Lower lobe of right lung (tissue), 2 donors: ENCODE measurements around the gene EVPL. TPM values are rescaled to one million over a fixed set of nuclear protein-coding genes. Genes with fewer than 3 reads are reported as not detected.

Experiments used
- ATAC-seq, 2 donors: fragments of 200-7000 bp; cut with Tn5 transposase; one replicate each; pipeline ENCODE4 v1.9.1; 2020 to 2022; ENCODE audit warnings: mild to moderate bottlenecking in 2 of 2, moderate library complexity in 2 of 2
- DNase-seq: peaks from one replicate; pipeline ENCODE4 v3.0.0-alpha.2; 2020
- H3K27ac ChIP-seq: fragments of 200-600 bp; one replicate; pipeline ENCODE4 v1.8.0; 2022
- H3K27me3 ChIP-seq: fragments of 200-600 bp; one replicate; pipeline ENCODE4 v1.8.0; 2022; ENCODE audit warnings: low read depth
- H3K36me3 ChIP-seq: fragments of 200-600 bp; one replicate; pipeline ENCODE4 v1.8.0; 2022; ENCODE audit warnings: mild to moderate bottlenecking
- H3K4me1 ChIP-seq: fragments of 200-600 bp; one replicate; pipeline ENCODE4 v1.8.0; 2022
- H3K4me3 ChIP-seq: fragments of 200-600 bp; one replicate; pipeline ENCODE4 v1.8.0; 2022; ENCODE audit warnings: mild to moderate bottlenecking
- H3K9me3 ChIP-seq: fragments of 200-600 bp; one replicate; pipeline ENCODE4 v1.8.0; 2022
- intact Hi-C: fragments of 100-400 bp; cut with DNase I; formaldehyde crosslinking; loops from one replicate; pipeline ENCODE4 v1.11.0; 2022
- total RNA-seq: library from RNA; stranded (reverse); fragmentation: NEBNext Ultra II Directional; extraction: Animal tissue kit (Norgen Biotek cat#: 25700); gene quantifications from one replicate; pipeline ENCODE4 v1.2.1, GENCODE V29; 2021
- TF ChIP-seq, protein P1 (sequence below): fragments of 200-600 bp; IDR thresholded peaks from one replicate; pipeline ENCODE4 v1.8.0; 2022; ENCODE audit warnings: antibody characterized with exemption, mild to moderate bottlenecking
- donor health status: DM: no; HTN: yes; CAD: no; lungs with severe emphysema.

Gene EVPL
- total RNA-seq, 1 donor from 2014 or later, result 36.8 TPM

DNA sequence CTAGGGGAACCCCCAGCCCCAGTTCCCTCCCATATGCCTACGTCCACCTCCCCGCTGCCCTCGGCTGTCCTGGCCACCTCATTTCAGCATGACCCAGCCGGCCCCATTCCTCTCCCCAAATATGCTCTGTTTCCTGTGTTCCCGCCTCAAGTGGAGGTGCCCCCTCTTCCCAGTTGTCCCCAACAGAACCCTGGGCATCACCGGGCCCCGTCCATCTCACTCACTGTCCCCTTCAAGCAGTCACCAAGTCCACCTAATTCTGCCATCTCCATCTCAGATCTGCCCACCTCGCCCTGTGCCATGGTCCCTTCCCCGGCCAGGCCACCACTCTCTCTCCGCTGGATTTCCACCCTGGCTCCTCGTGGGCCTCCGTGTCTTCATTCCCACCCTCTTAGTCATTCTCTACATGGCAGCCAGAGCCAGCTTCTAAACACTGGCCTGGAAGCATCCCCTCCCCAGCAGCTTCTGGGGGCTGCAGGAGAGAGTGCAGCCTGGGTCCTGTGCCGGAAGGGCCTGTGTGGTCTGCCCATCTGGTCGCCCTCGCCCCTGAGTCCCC lies 13.7 kb downstream of the EVPL start:
- Histone ChIP-seq H3K36me3 (peaks cover 40% of the 10 kb centered on the region), H3K27ac (no peak overlapping the region), H3K4me1 (peaks cover 10% of the 10 kb centered on the region), H3K4me3 (no peak overlapping the region), H3K27me3 (no peaks in the 10 kb centered on the region), H3K9me3 (no peaks in the 10 kb centered on the region)
- DNase-seq (no peak), ATAC-seq (no peak)
- TF ChIP-seq, protein P1, sequence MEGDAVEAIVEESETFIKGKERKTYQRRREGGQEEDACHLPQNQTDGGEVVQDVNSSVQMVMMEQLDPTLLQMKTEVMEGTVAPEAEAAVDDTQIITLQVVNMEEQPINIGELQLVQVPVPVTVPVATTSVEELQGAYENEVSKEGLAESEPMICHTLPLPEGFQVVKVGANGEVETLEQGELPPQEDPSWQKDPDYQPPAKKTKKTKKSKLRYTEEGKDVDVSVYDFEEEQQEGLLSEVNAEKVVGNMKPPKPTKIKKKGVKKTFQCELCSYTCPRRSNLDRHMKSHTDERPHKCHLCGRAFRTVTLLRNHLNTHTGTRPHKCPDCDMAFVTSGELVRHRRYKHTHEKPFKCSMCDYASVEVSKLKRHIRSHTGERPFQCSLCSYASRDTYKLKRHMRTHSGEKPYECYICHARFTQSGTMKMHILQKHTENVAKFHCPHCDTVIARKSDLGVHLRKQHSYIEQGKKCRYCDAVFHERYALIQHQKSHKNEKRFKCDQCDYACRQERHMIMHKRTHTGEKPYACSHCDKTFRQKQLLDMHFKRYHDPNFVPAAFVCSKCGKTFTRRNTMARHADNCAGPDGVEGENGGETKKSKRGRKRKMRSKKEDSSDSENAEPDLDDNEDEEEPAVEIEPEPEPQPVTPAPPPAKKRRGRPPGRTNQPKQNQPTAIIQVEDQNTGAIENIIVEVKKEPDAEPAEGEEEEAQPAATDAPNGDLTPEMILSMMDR, result no peak
- intact Hi-C loops, result no loop called here

GRCh38 chr17:76011951-76012350 lies 15.2 kb downstream of the EVPL start:
- ATAC-seq (no peak), DNase-seq (no peak)
- Histone ChIP-seq H3K4me3 (no peak overlapping the region), H3K27me3 (no peaks in the 10 kb centered on the region), H3K27ac (no peak overlapping the region), H3K9me3 (no peaks in the 10 kb centered on the region), H3K4me1 (peaks cover 10% of the 10 kb centered on the region), H3K36me3 (peaks cover 43% of the 10 kb centered on the region)
- TF ChIP-seq, protein P1, result no peak
- intact Hi-C loops, result no loop called here

- Histone ChIP-seq H3K4me3 (no peak overlapping the region), H3K4me1 (peaks cover 20% of the 10 kb centered on the region), H3K27me3 (no peaks in the 10 kb centered on the region), H3K36me3 (peaks cover 51% of the 10 kb centered on the region), H3K27ac (no peak overlapping the region), H3K9me3 (no peaks in the 10 kb centered on the region)
- no peak for ATAC-seq
- TF ChIP-seq, protein P1, result no peak
- DNase-seq, result no peak
- intact Hi-C loops, result loop anchor here (10.0 kb wide), 1 partner anchor 105 kb away; the partner anchor contains the start of gene MRPL38
Observed at GRCh38 chr17:76009969-76010661, 17.0 kb downstream of the EVPL start.

DNA sequence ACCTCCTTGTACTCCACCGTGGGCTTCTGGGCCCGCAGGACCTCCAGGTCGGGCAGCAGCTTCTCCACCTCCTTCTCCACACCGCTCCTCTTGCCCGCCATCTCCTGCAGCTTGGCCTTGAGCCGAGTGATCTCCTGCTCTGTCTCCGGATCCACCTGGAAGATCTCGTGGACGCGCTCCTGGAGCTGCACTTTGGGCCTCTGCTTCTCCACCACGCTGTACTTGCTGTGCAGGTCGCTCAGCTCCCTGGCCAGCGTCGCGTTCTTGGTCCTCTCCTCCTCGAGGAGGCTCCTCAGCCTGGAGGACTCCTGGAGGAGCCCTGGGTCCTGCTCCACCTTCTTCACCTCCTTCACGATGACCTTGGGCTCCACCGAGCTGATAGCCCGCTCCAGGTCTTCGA lies 17.7 kb downstream of the EVPL start:
- Histone ChIP-seq H3K27ac (no peak overlapping the region), H3K4me3 (no peak overlapping the region), H3K27me3 (no peaks in the 10 kb centered on the region), H3K36me3 (peaks cover 49% of the 10 kb centered on the region), H3K4me1 (peaks cover 22% of the 10 kb centered on the region), H3K9me3 (no peaks in the 10 kb centered on the region)
- DNase-seq (no peak), ATAC-seq (no peak)
- TF ChIP-seq, protein P1, result no peak
- intact Hi-C loops, result loop anchor here (10.0 kb wide), 1 partner anchor 105 kb away; the partner anchor contains the start of gene MRPL38

- H3K4me3 ChIP-seq, result no peak overlapping the region
- DNase-seq (peak; percentile 41), ATAC-seq (no peak)
- TF ChIP-seq, protein P1, result no peak
- peaks cover 43% of the 10 kb centered on the region for H3K36me3 ChIP-seq
- intact Hi-C loops, result loop anchor here (10.0 kb wide), 1 partner anchor 104 kb away; the partner anchor contains the start of gene MRPL38
- H3K9me3 ChIP-seq, result no peaks in the 10 kb centered on the region
- peaks cover 21% of the 10 kb centered on the region for H3K4me1 ChIP-seq
- H3K27me3 ChIP-seq, result no peaks in the 10 kb centered on the region
- H3K27ac ChIP-seq, result no peak overlapping the region
Observed at GRCh38 chr17:76008630-76009425, 18.3 kb downstream of the EVPL start.
